Kasumi-1 (cell line): ENCODE measurements around the gene AP5B1.
"Not testable (repeated sequence)": the region's sequence is repeated elsewhere in the genome, so short reads cannot be mapped to it uniquely, and the experiment has no call there.

Experiments used
- DNase-seq, 2 experiments: peaks; one replicate each; lab custom pipeline; 2025; lab: John Stamatoyannopoulos, UW

AP5B1 gene

DNA sequence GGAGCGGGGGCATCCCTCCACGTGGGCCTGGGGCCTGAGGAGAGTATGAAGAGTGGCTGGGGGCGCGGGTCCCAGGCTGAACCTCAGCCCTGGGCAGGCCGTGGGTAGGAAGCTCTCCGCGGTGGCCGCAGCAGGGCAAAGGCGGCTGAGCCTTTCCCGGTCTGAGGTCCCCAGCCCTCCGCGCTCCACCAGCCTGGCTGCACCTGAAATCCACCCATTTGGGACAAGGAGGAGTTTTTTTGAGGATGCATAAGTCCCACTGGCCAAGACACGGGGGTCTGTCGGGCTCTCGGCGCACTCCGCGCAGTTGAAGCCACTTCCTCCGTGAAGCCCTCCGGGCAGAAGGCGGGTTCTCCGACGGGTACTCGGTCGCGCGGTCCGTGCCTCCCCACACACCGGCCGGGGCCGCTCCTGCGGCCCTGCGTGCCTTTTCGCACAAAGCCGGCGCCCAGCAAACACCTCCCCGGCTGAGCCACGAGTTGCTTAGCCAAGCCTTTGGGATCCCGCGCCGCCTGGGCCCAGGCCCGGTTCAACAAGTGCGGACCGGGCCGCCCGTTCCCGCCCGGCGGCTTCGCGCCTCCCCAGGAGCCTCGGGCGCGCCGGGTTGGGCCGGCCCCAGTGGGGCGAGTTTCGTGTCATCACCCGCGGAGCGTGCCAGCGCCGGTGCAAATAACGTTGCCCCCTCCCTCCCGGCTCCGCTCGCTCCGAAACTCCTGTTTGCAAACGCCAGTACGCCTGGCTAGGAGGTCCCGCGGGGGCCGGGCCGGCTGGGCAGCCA, 5.4 kb upstream of the AP5B1 start:
- no peak for DNase-seq

- DNase-seq, result no peak
These were observed 4.7 kb upstream of the AP5B1 start for GRCh38 chr11:65785319-65786007.

GRCh38 chr11:65782816-65783228, 2.0 kb upstream of the AP5B1 start:
- no peak for DNase-seq

DNA sequence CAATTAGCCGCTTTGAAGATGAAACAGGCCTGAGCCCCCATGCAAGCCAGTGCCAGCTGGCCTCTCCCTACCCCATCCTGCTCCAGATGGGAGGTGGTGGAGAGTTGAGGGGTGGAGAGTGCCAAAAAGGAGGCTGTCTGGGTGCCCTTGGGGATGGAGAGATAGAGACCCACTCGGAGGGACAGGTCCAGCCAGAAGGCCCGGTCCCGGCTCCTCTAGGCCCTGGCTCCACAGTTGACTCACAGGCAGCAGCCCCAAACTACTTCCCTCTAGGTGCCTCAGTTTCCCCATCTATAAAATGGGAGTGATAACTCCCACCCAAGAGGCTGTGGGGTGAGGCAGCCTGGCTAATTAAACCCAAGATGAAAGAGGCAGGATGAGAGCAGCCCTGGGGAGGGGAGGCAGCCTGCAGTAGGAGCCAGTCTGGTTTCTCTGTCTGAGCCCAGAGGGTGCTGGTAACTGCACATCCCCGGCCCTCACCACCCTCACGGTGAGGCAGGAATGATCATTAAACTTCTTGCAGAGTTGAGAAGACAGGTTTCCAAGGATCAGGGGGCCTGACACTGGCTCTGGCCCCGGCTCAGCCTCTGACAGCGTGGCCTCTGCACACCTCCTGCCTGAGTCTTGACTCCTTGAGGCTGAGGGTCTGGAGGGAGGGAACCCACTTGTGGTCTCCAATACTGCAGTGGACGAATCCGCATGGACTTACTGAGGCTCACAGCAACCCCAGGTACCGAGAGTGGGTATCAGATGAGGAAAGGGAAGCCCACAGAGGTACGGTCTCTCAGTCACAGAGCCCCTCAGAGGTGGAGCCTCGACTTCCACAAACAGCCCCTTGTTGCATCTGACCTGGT, 1.4 kb upstream of the AP5B1 start:
- no peak for DNase-seq

DNA sequence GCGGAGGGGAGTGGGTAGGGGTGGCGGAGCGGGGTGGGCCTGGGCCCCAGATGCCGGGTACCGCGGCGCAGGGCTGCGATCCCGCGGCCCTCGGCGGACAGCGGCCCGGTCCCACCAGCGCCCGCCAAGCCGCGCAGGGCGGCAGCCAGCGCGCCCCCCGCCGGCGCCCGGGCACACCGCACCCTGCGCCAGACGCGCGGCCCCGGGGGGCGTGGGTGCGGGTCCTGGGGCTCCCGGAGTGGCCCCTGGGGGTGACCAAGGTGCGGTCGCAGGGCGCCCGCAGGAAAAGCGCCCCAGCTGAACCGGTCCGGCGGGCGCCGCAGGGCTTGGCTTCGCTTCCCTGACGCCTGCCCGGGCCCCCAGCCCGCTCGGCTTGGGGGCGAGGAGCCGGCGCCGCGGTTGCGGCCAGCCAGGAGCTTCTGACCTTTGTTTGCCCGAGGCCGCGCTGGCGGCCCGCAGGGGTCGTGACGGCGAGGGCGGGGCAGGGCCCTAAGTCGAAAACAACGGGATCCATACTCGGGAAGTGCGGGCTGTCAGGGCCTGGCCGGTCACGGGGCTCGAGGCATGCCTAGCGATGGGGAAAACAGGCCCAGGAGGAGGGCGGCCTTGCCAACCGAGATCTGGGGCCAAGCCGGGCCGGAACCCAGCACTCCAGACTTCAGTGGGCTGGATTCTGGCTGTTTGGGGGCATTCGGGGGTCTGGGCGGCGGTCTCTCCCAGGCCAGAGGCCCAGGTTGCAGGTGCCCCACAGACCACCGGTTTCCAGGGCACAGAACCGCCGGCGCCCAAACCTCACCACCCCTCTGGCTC, 581 bp upstream of the AP5B1 start:
- DNase-seq, result no peak

DNA sequence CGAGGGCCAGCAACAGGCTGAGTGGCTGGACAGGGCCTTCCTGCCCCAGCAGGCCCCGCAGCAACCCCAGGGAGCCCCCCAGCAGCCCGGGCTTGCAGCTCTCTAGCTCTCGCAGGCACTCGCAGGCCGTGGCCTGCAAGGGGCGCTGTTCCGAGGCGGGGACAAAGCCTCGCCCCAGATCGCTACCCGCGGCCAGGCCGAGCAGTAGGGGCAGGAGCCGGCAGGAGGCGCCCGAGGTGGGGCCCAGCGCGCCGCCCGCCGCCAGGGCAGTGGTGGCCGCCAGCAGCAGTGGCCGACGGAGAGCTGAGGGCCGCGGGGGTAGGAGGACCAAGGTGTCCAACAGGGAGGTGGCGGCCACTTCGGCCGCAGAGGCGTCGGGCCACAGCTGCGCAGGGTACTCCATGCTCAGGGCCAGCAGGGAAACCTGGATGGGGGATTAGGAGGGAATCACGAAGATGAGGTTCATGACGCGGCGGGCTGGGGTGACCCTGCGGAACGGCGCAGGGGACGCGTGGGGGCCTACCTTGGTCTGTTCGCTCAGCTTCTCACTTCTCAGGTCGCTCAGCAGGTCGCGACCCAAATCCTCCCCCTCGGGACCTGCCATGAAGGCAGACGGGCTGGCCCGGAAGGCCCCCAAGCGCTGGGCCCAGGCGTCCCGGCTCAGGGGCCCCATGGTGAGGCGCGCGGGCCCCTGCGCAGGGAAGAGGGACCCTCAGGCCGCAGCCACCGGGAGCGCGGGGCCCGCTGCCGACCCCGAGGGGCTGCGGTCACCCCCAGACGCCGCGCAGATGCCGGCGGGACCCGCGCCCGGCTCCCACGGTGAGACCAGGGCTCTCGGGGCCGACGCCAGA, 632 bp downstream of the AP5B1 start:
- DNase-seq, result peak in 1 of 2 experiments; percentile 7

- DNase-seq, result no peak
These were observed 1.2 kb downstream of the AP5B1 start for GRCh38 chr11:65779669-65779918.

- DNase-seq, result no peak
These were observed 1.7 kb downstream of the AP5B1 start for GRCh38 chr11:65778901-65779668.

- DNase-seq, result no peak
These were observed 2.3 kb downstream of the AP5B1 start for GRCh38 chr11:65778431-65778900.

GRCh38 chr11:65777821-65778361, 2.9 kb downstream of the AP5B1 start:
- DNase-seq, result no peak

GRCh38 chr11:65777241-65777640, 3.5 kb downstream of the AP5B1 start:
- DNase-seq, result no peak

- no peak for DNase-seq
These were observed 4.0 kb downstream of the AP5B1 start for GRCh38 chr11:65776710-65777141.

GRCh38 chr11:65776196-65776595, 4.6 kb downstream of the AP5B1 start:
- DNase-seq, result peak; percentile 20 to 38

DNA sequence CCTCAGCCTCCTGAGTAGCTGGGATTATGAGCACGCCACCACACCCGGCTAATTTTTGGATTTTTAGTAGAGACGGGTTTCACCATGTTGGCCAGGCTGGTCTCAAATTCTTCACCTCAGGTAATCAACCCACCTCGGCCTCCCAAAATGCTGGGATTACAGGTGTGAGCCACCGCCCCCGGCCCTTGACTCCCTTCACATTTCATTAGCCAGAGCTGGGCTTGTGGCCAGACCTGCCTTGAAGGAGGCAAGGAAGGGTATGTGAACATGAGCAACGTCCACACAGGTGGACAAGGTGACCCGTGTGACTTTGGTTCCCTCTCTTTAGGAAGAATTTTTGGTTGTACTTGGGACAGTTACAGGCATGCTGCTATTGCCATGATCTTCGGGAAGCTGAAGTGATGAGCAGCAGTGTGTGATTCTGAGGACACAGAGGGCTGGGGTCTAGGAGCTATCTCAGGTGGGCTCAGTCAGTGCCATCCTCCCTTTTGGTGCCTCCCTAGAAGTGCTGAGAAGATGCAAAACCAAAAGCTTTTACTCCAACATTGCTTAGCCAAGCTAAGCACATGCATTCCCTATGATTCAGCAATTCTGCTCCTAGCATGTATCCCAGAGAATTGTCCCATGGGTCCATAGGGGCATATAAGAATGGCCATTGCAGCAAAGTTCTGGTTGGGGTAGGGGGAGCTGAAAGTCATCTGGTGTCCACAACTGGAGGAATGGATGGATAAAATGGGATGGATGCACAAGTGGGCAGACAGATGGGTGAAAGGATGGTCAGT, 6.1 kb downstream of the AP5B1 start:
- no peak for DNase-seq

GRCh38 chr11:65773784-65774411, 6.9 kb downstream of the AP5B1 start:
- DNase-seq, result peak; percentile 24 to 27

DNA sequence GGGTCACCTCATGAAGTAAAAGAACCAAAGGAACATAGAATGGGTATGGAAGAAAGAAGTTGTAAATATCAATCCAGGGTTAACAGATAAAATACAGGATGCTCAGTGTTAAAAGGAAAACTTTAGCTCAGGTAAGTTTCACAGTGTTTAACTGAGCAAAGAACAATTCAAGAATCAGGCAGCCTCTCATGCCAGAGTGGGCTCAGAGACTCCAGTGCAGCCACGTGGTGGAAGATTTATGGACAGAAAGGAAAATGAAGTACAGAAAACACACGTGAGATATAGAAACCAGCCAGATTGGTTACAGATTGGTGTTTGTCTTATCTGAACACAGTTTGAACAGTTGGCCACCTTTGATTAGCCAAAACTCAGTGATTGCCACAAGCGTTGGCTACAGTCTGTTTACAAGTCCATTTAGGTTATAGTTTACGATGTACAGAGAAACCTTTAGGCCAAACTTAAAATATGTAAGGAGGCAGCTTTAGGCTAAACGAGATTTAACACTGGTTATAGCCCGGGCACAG, 9.1 kb downstream of the AP5B1 start:
- no peak for DNase-seq

DNA sequence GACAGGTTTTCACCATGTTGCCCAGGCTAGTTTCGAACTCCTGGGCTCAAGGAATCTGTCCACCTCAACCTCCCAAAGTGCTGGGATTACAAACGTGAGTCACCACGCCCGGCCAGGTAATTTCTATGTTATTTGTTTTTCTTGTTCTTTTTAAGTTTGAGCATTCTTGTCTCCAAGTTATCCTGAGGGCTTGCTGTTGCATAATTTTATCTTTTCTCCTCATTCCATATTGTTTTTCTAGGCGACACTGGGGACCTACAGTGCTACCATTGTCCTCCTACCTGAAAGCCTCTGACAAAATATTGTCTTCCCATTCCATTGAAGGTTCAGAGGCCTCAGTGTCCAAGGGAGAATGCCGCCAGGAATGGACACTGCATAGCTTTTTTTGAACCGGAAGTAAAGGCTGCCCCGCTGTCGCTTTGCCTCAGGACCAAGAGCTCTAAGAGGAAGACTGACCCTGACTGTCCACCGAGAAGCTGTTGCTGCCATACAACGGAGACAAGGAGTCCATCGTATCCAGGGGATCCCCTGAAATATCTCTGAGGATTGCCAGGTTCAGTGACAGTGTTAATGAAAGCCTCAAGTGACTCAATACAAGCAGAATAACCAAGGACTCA, 9.7 kb downstream of the AP5B1 start:
- no peak for DNase-seq

- DNase-seq, result not testable (repeated sequence)
These were observed 13.0 kb downstream of the AP5B1 start for GRCh38 chr11:65767806-65768205.
